K562 (cell line): ENCODE data around the gene SLC22A23. TPM values are rescaled to one million over a fixed set of nuclear protein-coding genes. Genes with fewer than 3 reads are reported as not detected.
A peak's percentile ranks its signal among the peaks of the same experiment; 100 is the strongest.

Experiments used
- ATAC-seq: fragments of 200-7000 bp; cut with Tn5 transposase; 3 replicates; pipeline ENCODE4 v1.9.1; 2020; ENCODE audit warnings: moderate library complexity
- BruUV-seq: library from RNA; stranded (reverse); fragments of 400-500 nt; replicated peaks from 2 replicates; lab custom pipeline; 2021; lab: Mats Ljungman, UMichigan
- CTCF ChIA-PET: fragments of 300-600 bp; formaldehyde crosslinking; extraction: SDS; loops from one replicate; lab custom pipeline; 2021; ENCODE audit warnings: low intra/inter-chr PET ratio; lab: Yijun Ruan, JAX
- POLR2A ChIA-PET: fragments of 300-600, 350-650 bp; sonication (Branson Sonifier 250); formaldehyde crosslinking; extraction: SDS; loops from one replicate; lab custom pipeline; 2021; ENCODE audit warnings: antibody characterized with exemption, inconsistent platforms; lab: Yijun Ruan, JAX
- DNase-seq, 4 experiments: peaks; one replicate each; pipeline versions ENCODE4 v3.0.0 to v3.0.0-alpha.2; 2011 to 2018; ENCODE audit warnings: low spot score in 3 of 4, mixed read lengths in 3 of 4; ENCODE audit errors: extremely low read depth in 1 of 4
- FAIRE-seq: peaks from 2 replicates; lab custom pipeline; 2011; peaks lifted over from hg19 to GRCh38; lab: Jason Lieb, UNC
- H2AFZ ChIP-seq: 2 replicates; pipeline ENCODE4 v1.6.0; 2011; ENCODE audit warnings: low read depth, low read length, control low read depth, inconsistent platforms
- H3K27ac ChIP-seq: fragments of 200-600 bp; 3 replicates; pipeline ENCODE4 v1.8.0; 2011; ENCODE audit warnings: low read depth, mild to moderate bottlenecking, control low read depth, inconsistent platforms, low read length, moderate library complexity, mixed read lengths; ENCODE audit errors: extremely low read depth
- H3K27me3 ChIP-seq, 2 experiments: fragments of 300-600 bp in 1 of 2; 2 replicates in 1 of 2; 3 replicates in 1 of 2; pipeline versions ENCODE4 v1.6.0 to v1.8.0; 2011; ENCODE audit warnings: inconsistent platforms in 2 of 2, low read length in 2 of 2, mild to moderate bottlenecking in 1 of 2, mixed read lengths in 1 of 2, moderate library complexity in 1 of 2; ENCODE audit not compliant: control insufficient read depth in 2 of 2, insufficient read depth in 2 of 2
- H3K36me3 ChIP-seq: fragments of 300-600 bp; 3 replicates; pipeline ENCODE4 v1.8.0; 2011; ENCODE audit warnings: mild to moderate bottlenecking, low read length, inconsistent platforms; ENCODE audit not compliant: control insufficient read depth, insufficient read depth
- H3K4me1 ChIP-seq, 2 experiments: fragments of 200-600 bp in 1 of 2; replicated peaks in 1 of 2; 2 replicates in 1 of 2; 3 replicates in 1 of 2; pipeline versions ENCODE4 v1.5.1 to v1.8.0; 2011; ENCODE audit warnings: inconsistent platforms in 2 of 2, low read length in 2 of 2, mild to moderate bottlenecking in 1 of 2, mixed read lengths in 1 of 2, moderate library complexity in 1 of 2; ENCODE audit not compliant: control insufficient read depth in 2 of 2, insufficient read depth in 2 of 2
- H3K4me2 ChIP-seq: 2 replicates; pipeline ENCODE4 v1.6.1; 2011; ENCODE audit warnings: low read length, control low read depth, inconsistent platforms, mixed read lengths; ENCODE audit not compliant: insufficient read depth
- H3K4me3 ChIP-seq: fragments of 200-600 bp; sonication (generic), shearing (Covaris generic); 2 replicates; pipeline ENCODE4 v1.5.1; 2016; ENCODE audit warnings: control low read depth, inconsistent platforms
- H3K79me2 ChIP-seq: fragments of 200-600 bp; 3 replicates; pipeline ENCODE4 v1.8.0; 2011; ENCODE audit warnings: low read length, inconsistent platforms; ENCODE audit not compliant: control insufficient read depth, insufficient read depth
- H3K9ac ChIP-seq, 2 experiments: 2 replicates each; pipeline versions ENCODE4 v1.6.0 to v1.6.1; 2011; ENCODE audit warnings: low read depth in 2 of 2, low read length in 2 of 2, control low read depth in 1 of 2, inconsistent platforms in 1 of 2, mild to moderate bottlenecking in 1 of 2, mixed read lengths in 1 of 2; ENCODE audit not compliant: insufficient read depth in 1 of 2
- H3K9me1 ChIP-seq: one replicate; pipeline ENCODE4 v1.6.0; 2011; ENCODE audit warnings: inconsistent platforms, mild to moderate bottlenecking, low read length, moderate library complexity; ENCODE audit not compliant: control insufficient read depth, insufficient read depth
- H3K9me3 ChIP-seq: replicated peaks from 2 replicates; pipeline ENCODE4 v1.5.1; 2011; ENCODE audit warnings: low read depth, low read length, inconsistent platforms; ENCODE audit not compliant: control insufficient read depth, insufficient read depth
- H4K20me1 ChIP-seq: replicated peaks from 2 replicates; pipeline ENCODE4 v1.6.1; 2011; ENCODE audit warnings: low read length, inconsistent platforms, mixed read lengths; ENCODE audit not compliant: control insufficient read depth, insufficient read depth
- CEBPB ChIP-seq: fragments of 450-650 bp; IDR thresholded peaks from 2 replicates; pipeline ENCODE4 v1.6.1; 2016; ENCODE audit warnings: missing genetic modification characterization, missing compliant biosample characterization
- IFI16 ChIP-seq: fragments of 250-450 bp; sonication (Bioruptor Pico); IDR thresholded peaks from 2 replicates; pipeline ENCODE4 v2.1.2; 2022; ENCODE audit warnings: mild to moderate bottlenecking, inconsistent platforms
- NRF1 ChIP-seq, 2 experiments: fragments of 450-650 bp; IDR thresholded peaks in 1 of 2; conservative IDR thresholded peaks in 1 of 2; 2 replicates each; pipeline ENCODE4 v1.6.1; 2014; ENCODE audit warnings: mild to moderate bottlenecking in 2 of 2
- SREBF2 ChIP-seq: sonication (generic); formaldehyde crosslinking; IDR thresholded peaks from 2 replicates; pipeline ENCODE4 v1.4.0; 2020; ENCODE audit warnings: mild to moderate bottlenecking, missing genetic modification reagents
- ZFP91 ChIP-seq: sonication (generic); formaldehyde crosslinking; IDR thresholded peaks from 2 replicates; pipeline ENCODE4 v1.8.0; 2022; ENCODE audit warnings: mild to moderate bottlenecking, missing genetic modification reagents
- ZNF639 ChIP-seq, 2 experiments: fragments of 200-800 bp in 1 of 2; sonication (Bioruptor generic) in 1 of 2; sonication (generic) in 1 of 2; formaldehyde crosslinking in 1 of 2; IDR thresholded peaks in 1 of 2; conservative IDR thresholded peaks in 1 of 2; 2 replicates each; pipeline versions ENCODE4 v1.5.0 to v1.6.1; 2016 to 2020; ENCODE audit warnings: missing compliant biosample characterization in 1 of 2, missing genetic modification characterization in 1 of 2, missing genetic modification reagents in 1 of 2
- WGBS: fragments of 100-300 bp; shearing (Covaris generic); methylation state at CpG from one replicate; pipeline ENCODE4 v1.1.6; 2016; ENCODE audit warnings: low coverage, mixed read lengths; ENCODE audit not compliant: insufficient coverage; ENCODE audit errors: missing lambda C conversion rate; 5-methylcytosine and 5-hydroxymethylcytosine counted together
- in situ Hi-C: fragments of 300-500 bp; cut with MboI; formaldehyde crosslinking; loops from 4 replicates; pipeline ENCODE4 v1.15.0; 2018; ENCODE audit warnings: inconsistent platforms, mixed read lengths
- intact Hi-C: fragments of 100-400 bp; cut with micrococcal nuclease; formaldehyde crosslinking; loops from 2 replicates; pipeline ENCODE4 v1.14.2; 2022
- polyA plus RNA-seq, 8 experiments: library from polyadenylated mRNA; depleted of rRNA in 4 of 8; stranded (reverse) in 5 of 8; unstranded in 3 of 8; fragments of >200 nt; fragmentation: Nextera tagmentation in 2 of 8; fragmentation: Illumina TruSeq in 1 of 8; extraction: Ambion mirVana in 2 of 8; extraction: Trizol in 1 of 8; gene quantifications; 2 replicates each; pipeline versions ENCODE4 v1.2.1 to v1.2.3, GENCODE V29; 2011 to 2014; ENCODE audit warnings: inconsistent platforms in 1 of 8, missing spikeins in 1 of 8
- total RNA-seq, 7 experiments: library from RNA; depleted of rRNA in 6 of 7; stranded (reverse); fragments of >200 nt in 6 of 7; fragmentation: Illumina TruSeq in 2 of 7; extraction: Trizol in 2 of 7; gene quantifications; 2 replicates each; pipeline versions ENCODE4 v1.2.1 to v1.2.3, GENCODE V29; 2011 to 2021; ENCODE audit warnings: low replicate concordance in 1 of 7
- TF ChIP-seq, protein P1 (sequence below), 2 experiments: fragments of 450-650 bp; IDR thresholded peaks; 2 replicates each; pipeline ENCODE4 v1.6.1; 2016

SLC22A23 gene
- total and polyA plus RNA-seq, 9 of the 15 experiments (the other 6 are each of a cell fraction or from before 2014, with no cell fraction given) = 0.30 to 8.7 (median 2.5) TPM

GRCh38 chr6:3406362-3406821 lies 50.5 kb downstream of the SLC22A23 start:
- H3K36me3 ChIP-seq = no peaks in the 10 kb centered on the region
- H3K27me3 ChIP-seq = no peaks in the 10 kb centered on the region
- DNase-seq (peak in 1 of 4 experiments; percentile 48), FAIRE-seq (no peak), ATAC-seq (peak; percentile 5; the same call in 1 of the 3 replicates)
- in situ Hi-C loops = no loop called here
- H3K9ac ChIP-seq = peak overlapping the region; percentile 9 to 52; a peak in 3 of 4 replicates
- H3K4me2 ChIP-seq = peak overlapping the region; percentile 38
- no TSS peak for BruUV-seq
- intact Hi-C loops = loop anchor here (2.0 to 5.0 kb wide), 3 partner anchors 14 to 326 kb away; no protein-coding TSS in a partner anchor
- CTCF ChIA-PET = no interaction called here
- H2AFZ ChIP-seq = peak overlapping the region; percentile 37
- H3K4me1 ChIP-seq = peaks cover 37 to 76% of the 10 kb centered on the region in 2 experiments
- H3K9me1 ChIP-seq = no peaks in the 10 kb centered on the region
- TF ChIP-seq CEBPB = peak; percentile 11; the same call in 1 of the 2 replicates
- 0 out of 2 replicates have a peak, but pooled peaks have one; percentile 35 for TF ChIP-seq IFI16
- TF ChIP-seq ZNF639 (CRISPR knock-in tag; conservative IDR thresholded peaks at IDR 0.05 in 1 of 2, IDR thresholded peaks at IDR 0.05 in 1 of 2) = 0 out of 4 replicates have a peak, but pooled peaks of 1 of the 2 experiments have one; percentile 4
- 0 out of 4 replicates have a peak, but pooled peaks of 1 of the 2 experiments have one; percentile 13 for TF ChIP-seq NRF1 (conservative IDR thresholded peaks at IDR 0.05 in 1 of 2, IDR thresholded peaks at IDR 0.05 in 1 of 2)
- no peak for TF ChIP-seq ZFP91 (CRISPR knock-in tag)
- TF ChIP-seq, protein P1, sequence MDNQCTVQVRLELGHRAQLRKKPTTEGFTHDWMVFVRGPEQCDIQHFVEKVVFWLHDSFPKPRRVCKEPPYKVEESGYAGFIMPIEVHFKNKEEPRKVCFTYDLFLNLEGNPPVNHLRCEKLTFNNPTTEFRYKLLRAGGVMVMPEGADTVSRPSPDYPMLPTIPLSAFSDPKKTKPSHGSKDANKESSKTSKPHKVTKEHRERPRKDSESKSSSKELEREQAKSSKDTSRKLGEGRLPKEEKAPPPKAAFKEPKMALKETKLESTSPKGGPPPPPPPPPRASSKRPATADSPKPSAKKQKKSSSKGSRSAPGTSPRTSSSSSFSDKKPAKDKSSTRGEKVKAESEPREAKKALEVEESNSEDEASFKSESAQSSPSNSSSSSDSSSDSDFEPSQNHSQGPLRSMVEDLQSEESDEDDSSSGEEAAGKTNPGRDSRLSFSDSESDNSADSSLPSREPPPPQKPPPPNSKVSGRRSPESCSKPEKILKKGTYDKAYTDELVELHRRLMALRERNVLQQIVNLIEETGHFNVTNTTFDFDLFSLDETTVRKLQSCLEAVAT (IDR thresholded peaks at IDR 0.05) = peak in 1 of 2 experiments; percentile 56; a peak in 1 of 4 replicates
- TF ChIP-seq SREBF2 = no peak
- H3K9me3 ChIP-seq = no peaks in the 10 kb centered on the region
- no peak overlapping the region for H3K4me3 ChIP-seq
- H4K20me1 ChIP-seq = no peaks in the 10 kb centered on the region
- H3K27ac ChIP-seq = peak overlapping the region; percentile 69
- POLR2A ChIA-PET = interaction anchor here (3.9 kb wide), 1 partner anchor 16 kb away, joined by 15 read pairs; no protein-coding TSS in a partner anchor
- H3K79me2 ChIP-seq = no peaks in the 10 kb centered on the region; the same call in 2 of the 3 replicates
- 53% methylated on average over 9 of the region's 9 CpGs for WGBS
